MCF 10A (cell line): Measurements from ENCODE around the gene IAH1. TPM values are rescaled to one million over a fixed set of nuclear protein-coding genes. Genes with fewer than 3 reads are reported as not detected.

Experiments
- BruUV-seq: library from RNA; stranded (reverse); fragments of 400-500 nt; replicated peaks from 2 replicates; lab custom pipeline; 2021; lab: Mats Ljungman, UMichigan
- CTCF ChIA-PET: fragments of 300-600 bp; sonication (Branson Sonifier 250); formaldehyde crosslinking; extraction: SDS; loops from one replicate; lab custom pipeline; 2021; ENCODE audit warnings: antibody characterized with exemption, inconsistent platforms; lab: Yijun Ruan, JAX
- POLR2A ChIA-PET: fragments of 300-600, 350-650 bp; sonication (Branson Sonifier 250); formaldehyde crosslinking; extraction: SDS; loops from one replicate; lab custom pipeline; 2020; ENCODE audit warnings: antibody characterized with exemption, inconsistent platforms; lab: Yijun Ruan, JAX
- DNase-seq: peaks from one replicate; pipeline ENCODE4 v3.0.0-alpha.2; 2018; ENCODE audit not compliant: unreplicated experiment
- H3K27ac Mint-ChIP-seq: one replicate; pipeline ENCODE4 v1.8.0; 2022; ENCODE audit warnings: mild to moderate bottlenecking, low read depth, mixed read lengths; ENCODE audit not compliant: unreplicated experiment
- H3K27me3 Mint-ChIP-seq: one replicate; pipeline ENCODE4 v1.8.0; 2022; ENCODE audit warnings: mixed read lengths; ENCODE audit not compliant: insufficient read depth, unreplicated experiment
- H3K36me3 Mint-ChIP-seq: one replicate; pipeline ENCODE4 v1.8.0; 2022; ENCODE audit warnings: mild to moderate bottlenecking, moderate library complexity, mixed read lengths; ENCODE audit not compliant: insufficient read depth, unreplicated experiment
- H3K4me1 Mint-ChIP-seq: one replicate; pipeline ENCODE4 v1.8.0; 2022; ENCODE audit warnings: mixed read lengths; ENCODE audit not compliant: insufficient read depth, unreplicated experiment
- H3K4me3 Mint-ChIP-seq: one replicate; pipeline ENCODE4 v1.8.0; 2022; ENCODE audit warnings: mild to moderate bottlenecking, moderate library complexity, mixed read lengths; ENCODE audit not compliant: unreplicated experiment
- H3K9me3 Mint-ChIP-seq: one replicate; pipeline ENCODE4 v1.8.0; 2022; ENCODE audit warnings: mixed read lengths; ENCODE audit not compliant: unreplicated experiment
- CTCF ChIP-seq: fragments of 200-600 bp; IDR thresholded peaks from one replicate; pipeline ENCODE4 v1.8.0; 2022; ENCODE audit warnings: antibody characterized with exemption, mild to moderate bottlenecking; ENCODE audit not compliant: unreplicated experiment
- intact Hi-C: fragments of 100-400 bp; cut with micrococcal nuclease; formaldehyde crosslinking; loops from 2 replicates; pipeline ENCODE4 v1.14.1; 2022
- total RNA-seq: library from RNA; stranded (reverse); gene quantifications from 2 replicates; pipeline ENCODE4 v1.2.3, GENCODE V29; 2022

The IAH1 gene
- total RNA-seq, 1 experiment from 2014 or later: 74.7 TPM

- ChIA-PET CTCF (no interaction called here), POLR2A (interaction anchor here (1.1 kb wide), 1 partner anchor 9 kb away, joined by 5 read pairs; no protein-coding TSS in a partner anchor)
- BruUV-seq: no TSS peak
Observed at GRCh38 chr2:9443526-9443925, 30.8 kb upstream of the IAH1 start.

GRCh38 chr2:9445089-9445488, 29.3 kb upstream of the IAH1 start:
- ChIA-PET CTCF (no interaction called here), POLR2A (interaction anchor here (0.7 kb wide), 1 partner anchor 15 kb away, joined by 3 read pairs; no protein-coding TSS in a partner anchor)
- no peaks in the 10 kb centered on the region for H3K9me3 Mint-ChIP-seq
- intact Hi-C loops: no loop called here
- H3K36me3 Mint-ChIP-seq: peaks cover 65% of the 10 kb centered on the region
- no peaks in the 10 kb centered on the region for H3K27me3 Mint-ChIP-seq
- H3K27ac Mint-ChIP-seq: no peak overlapping the region
- BruUV-seq: no TSS peak
- TF ChIP-seq CTCF: no peak
- no peak overlapping the region for H3K4me3 Mint-ChIP-seq
- H3K4me1 Mint-ChIP-seq: no peaks in the 10 kb centered on the region
- DNase-seq: no peak

More at GRCh38 chr2:9443526-9443925, 30.8 kb upstream of the IAH1 start:
- Mint-ChIP-seq H3K27ac (no peak overlapping the region), H3K36me3 (peaks cover 66% of the 10 kb centered on the region), H3K4me3 (no peak overlapping the region), H3K4me1 (no peaks in the 10 kb centered on the region), H3K9me3 (no peaks in the 10 kb centered on the region), H3K27me3 (no peaks in the 10 kb centered on the region)
- intact Hi-C loops: no loop called here
- no peak for DNase-seq
- no peak for TF ChIP-seq CTCF

- TF ChIP-seq CTCF: no peak
- no TSS peak for BruUV-seq
- Mint-ChIP-seq H3K27me3 (no peaks in the 10 kb centered on the region), H3K4me3 (no peak overlapping the region), H3K36me3 (peaks cover 65% of the 10 kb centered on the region), H3K27ac (no peak overlapping the region), H3K9me3 (no peaks in the 10 kb centered on the region), H3K4me1 (no peaks in the 10 kb centered on the region)
- POLR2A ChIA-PET: no interaction called here
- no peak for DNase-seq
- intact Hi-C loops: no loop called here
- CTCF ChIA-PET: no interaction called here
Observed at GRCh38 chr2:9451231-9451630, 23.1 kb upstream of the IAH1 start.

GRCh38 chr2:9460441-9461017, 13.8 kb upstream of the IAH1 start:
- BruUV-seq: no TSS peak
- ChIA-PET CTCF (interaction anchor here (0.7 kb wide), 1 partner anchor 14 kb away, joined by 4 read pairs; no protein-coding TSS in a partner anchor), POLR2A (no interaction called here)
- Mint-ChIP-seq H3K27ac (no peak overlapping the region), H3K4me1 (no peaks in the 10 kb centered on the region), H3K36me3 (peaks cover 75% of the 10 kb centered on the region), H3K27me3 (no peaks in the 10 kb centered on the region), H3K4me3 (no peak overlapping the region), H3K9me3 (no peaks in the 10 kb centered on the region)
- no peak for DNase-seq
- TF ChIP-seq CTCF: no peak
- intact Hi-C loops: no loop called here
